ENCODE results near the gene ZNF750. TPM values are rescaled to one million over a fixed set of nuclear protein-coding genes. Genes with fewer than 3 reads are reported as not detected.

Gene ZNF750
- polyA plus RNA-seq (2013, experiment 1 of 2; ENCODE audit: insufficient read length), result not detected
- not detected for polyA plus RNA-seq (2013, experiment 2 of 2; ENCODE audit: insufficient read length)

GRCh38 chr17:82839617-82840292, at the start of gene ZNF750:
ZNF750 (minus strand) TSS chr17:82840022; CDS start chr17:82832454, 7,568 bp downstream.
- DNase-seq, result no peak

GRCh38 chr17:82888583-82889495, 49.0 kb upstream of the ZNF750 start:
- no peak for DNase-seq

DNA sequence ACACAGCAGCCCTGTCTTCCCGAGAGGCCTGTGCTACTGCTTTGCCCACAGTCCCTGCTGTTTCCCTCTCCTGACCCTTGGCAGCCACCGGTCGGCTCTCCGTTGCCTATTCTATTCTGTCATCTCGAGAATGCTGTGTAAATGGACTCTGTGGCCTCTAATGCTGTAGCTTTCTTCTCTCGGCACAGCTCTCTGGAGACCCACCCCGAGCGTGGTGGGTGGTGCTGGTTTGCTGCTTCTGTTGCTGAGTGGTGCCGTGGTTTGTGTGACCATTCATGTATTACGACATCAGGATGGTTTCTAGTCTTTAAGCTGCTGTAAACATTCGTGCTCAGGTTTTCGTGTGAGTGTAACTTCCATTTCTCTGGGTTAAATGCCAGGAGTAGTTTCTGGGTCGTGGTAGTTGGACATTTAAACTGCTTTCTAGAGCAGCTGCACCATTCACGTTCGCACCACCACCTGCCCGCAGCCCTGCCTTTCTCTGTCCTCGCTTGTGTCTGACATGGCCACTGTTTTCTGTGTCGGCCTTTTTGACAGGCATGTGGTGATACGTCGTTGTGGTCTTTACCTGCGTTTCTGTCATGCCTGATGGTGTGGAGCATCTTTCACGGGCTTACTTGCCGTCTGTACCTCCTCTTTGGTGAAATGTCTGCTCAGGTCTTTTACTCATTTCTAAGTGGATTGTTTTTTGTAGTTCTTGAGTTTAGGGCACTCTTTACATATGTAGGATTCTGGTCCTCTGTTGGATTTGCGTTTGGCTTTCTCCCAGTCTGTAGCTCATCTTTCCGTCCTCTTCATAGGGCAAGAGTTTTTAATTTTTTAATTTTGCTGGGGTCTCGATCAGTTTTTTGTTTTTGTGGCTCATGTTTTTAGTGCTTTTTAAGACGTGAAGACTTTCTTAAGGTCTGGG, 47.7 kb upstream of the ZNF750 start:
- no peak for DNase-seq

DNA sequence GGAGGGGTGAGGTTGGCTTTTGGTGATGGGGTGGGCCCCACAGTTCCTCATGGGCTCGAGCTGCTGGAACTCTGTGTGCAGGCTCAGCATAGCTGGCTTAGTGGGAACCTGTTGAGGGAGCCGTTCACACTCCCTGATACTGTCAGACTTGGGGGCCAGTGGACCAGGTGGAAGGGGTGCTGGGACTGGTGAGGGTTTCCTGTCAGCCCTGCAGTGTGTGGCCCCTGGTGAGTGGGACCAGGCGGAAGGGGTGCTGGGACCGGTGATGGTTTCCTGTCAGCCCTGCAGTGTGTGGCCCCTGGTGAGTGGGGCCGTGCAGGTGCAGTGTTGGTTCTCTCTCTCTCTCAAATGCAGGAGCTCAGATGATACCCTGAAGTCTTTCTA, 45.1 kb upstream of the ZNF750 start:
- DNase-seq, result no peak

- DNase-seq, result no peak
Observed at GRCh38 chr17:82884341-82884969, 44.6 kb upstream of the ZNF750 start.

DNA sequence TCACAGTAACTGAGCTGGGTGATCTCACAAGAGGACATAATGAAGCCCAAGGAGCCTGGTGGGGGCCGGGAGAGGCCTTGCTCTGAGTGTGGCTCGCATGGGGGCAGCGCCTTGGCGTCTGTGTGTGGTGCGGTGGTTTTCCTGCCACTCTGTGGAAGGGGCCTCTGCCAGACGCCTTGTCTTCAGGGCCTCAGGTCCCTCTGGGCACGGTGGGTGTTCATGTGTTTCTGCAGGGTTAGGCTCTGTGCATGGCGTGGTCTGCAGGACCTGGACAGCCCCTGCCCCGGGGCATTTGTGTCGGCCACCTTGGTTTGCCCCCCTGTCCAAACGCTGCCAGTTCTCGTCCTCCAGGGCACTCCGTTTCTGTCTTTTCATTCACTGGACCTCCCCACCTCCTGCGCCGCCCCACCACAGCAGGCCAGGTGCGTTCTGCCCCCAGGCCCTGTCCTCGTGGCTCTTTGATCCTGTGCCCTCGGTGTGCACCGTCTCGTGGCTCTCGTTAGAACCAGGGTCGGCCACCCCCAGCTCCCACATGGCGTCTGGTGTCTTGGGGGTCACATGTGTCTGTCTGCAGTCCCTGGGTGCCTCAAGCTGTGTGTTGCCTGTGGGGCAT, 43.7 kb upstream of the ZNF750 start:
- no peak for DNase-seq

DNA sequence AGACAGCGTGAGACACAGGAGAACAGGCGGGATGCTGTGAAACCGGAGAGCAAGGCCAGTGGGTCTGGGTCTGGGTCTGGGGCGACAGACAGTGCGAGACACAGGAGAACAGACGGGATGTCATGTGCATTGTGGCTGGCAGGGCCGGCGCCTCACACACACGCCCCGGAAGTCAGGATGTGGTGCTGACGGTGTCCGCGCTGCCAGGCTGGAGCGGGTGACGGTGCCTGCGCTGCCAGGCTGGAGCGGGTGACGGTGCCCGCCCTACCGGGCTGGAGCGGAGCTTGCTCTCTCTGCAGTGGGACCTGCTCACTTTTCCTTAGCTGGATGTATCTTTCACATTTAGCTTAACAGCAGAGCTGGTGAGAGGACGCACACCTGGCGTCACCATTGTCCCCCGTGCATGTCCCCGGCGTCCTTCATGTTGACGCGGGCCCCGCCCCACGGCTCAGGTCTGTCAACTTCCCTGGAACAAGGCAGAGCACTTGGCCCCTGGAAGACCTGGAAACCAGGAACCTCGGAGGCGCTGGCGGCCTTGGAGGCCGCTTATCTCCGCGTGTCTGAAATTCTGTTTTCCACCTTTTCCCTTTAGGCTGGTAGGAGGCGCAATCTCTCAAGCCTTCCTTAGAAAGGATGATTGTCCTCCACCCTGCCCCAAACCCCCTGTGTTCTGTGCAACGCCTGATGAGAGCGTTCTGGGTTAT, 43.0 kb upstream of the ZNF750 start:
- DNase-seq, result no peak

DNA sequence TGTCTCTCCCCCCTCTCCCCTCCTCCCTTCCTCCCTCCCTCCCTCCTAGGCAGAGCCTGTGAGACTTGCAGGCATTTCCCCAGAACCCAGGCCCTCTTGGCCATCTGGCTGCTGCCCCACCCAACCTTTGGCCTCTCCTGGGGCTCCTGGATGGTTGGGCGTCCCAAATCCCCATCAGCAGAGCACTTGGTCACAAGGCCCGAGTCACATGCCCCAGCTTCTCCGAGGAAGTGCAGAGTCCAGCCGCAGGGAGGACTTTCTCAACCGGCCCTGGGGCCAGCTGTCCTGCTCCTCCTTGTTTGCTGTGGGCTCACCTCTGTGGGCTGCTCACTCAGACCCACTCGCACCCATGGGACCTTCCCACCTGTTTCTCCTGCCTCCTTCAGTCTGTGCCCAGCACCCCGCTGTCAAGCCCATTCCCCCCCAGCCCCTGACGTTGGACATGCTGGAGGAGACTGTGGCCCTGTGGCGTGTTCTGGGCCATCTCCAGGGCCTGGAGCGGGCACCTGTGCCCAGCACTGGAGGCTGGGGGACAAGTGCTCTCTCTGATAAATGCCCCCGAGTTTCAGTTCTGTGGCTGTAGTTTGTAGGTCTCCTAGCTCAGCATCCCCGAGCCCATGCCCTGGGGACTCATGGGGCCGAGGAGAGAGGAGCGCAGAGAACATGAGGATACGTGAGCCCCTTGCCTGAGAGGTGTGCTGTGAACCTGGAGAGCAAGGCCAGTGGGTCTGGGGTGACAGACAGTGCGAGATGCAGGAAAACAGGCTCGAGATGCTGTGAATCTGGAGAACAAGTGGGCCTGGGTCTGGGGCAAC, 42.3 kb upstream of the ZNF750 start:
- DNase-seq, result no peak

DNA sequence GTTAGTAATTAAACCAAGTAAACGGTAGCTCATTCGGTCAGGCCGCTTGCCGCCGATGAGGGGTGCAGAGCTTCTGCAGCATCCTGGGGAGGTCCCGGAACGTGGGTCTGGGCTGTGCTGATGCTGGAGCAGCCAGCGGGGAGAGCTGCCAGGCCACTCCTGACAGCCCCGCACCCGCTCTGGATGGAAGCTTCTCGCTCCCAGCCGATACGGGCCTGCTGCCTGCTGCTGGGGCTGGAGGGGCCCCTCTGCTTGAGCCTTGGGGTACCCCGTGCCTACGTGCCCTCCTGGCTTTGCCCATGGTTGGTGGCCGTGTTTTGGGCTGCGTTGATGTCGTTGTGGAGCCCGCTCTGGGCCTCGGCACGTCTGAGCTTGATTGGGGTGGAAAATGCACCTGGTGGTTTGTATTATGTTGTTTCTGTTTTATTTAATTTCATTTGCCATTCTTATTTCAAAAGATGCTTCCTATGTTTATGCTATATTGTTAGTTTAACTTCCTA, 41.6 kb upstream of the ZNF750 start:
- DNase-seq, result no peak

GRCh38 chr17:82880620-82881323, 41.0 kb upstream of the ZNF750 start:
- no peak for DNase-seq

DNA sequence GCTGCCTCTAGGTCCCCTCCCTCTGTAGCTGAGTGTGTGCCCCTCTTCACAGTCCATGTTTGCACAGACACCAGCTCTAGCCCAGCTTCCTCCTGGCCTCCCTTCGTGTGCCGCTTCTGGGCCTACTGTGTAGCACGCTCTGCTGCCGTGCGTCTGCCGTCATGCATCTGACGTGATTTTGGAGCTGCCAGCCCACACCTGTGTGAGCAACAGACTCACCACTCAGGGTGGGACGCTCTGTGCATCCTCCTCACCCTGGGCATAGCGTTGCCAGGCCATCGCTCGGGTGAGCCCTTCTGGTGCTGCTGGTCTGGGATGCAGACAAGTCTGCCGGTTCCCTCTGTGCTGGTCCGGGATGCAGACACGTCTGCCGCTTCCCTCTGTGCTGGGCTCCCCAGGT, 39.4 kb upstream of the ZNF750 start:
- DNase-seq, result no peak

- DNase-seq, result no peak
Observed at GRCh38 chr17:82878527-82878926, 38.7 kb upstream of the ZNF750 start.

DNA sequence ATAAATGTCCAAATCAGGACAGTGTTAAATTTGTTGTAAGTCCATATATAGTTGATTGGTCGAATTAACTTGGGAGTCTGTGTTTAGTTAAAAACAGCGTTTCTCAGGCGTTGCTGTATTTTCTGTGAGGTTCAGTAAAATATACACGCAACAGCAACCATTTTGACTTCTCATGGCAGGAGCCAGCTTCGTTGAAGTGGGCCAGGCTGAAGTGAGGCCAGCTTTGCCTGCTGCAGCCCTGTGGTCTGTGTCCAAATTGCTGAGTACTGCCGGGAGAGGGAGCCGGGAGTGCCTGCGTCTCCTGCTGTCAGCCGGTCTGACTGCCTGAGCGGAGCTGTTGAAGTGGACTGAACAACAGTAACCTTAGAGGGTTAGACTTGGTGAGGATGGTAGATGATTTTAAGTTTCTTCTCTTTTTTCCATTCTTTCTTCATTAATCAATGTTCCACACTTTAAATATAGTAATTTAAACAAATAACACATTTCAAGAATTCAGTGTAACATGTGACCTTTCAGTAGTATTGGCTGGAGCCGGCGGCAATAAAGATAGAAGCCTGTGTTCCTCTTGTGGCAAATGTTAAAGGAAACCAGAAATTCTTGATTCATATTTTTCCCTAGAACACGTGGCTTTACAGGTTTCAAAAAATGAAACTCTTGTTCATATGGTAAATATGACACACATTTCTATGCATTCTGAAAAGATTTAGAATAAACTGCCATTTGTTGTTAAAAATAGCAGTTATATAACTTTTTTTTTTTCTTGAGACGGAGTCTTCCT, 37.0 kb upstream of the ZNF750 start:
- DNase-seq, result peak; percentile 65

DNA sequence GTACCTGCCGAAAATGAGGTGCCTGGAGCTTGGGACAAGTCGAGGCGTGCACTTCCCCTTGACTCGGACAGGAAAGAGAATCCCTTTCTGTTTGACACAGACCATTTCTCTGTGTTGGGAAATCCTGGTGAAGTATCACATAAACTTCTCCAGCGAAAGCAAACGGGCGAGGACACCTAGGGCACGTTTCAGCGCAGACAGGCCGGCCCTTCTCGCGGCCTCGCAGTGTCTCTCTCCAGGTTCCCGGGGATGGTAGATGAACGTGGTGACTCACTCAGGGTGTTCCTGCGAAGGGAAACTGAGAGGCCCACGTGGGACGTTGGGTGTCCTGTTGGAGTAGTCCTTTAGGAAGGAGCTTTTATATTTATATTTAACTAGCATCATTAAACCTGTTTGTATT, 36.3 kb upstream of the ZNF750 start:
- DNase-seq, result no peak

DNA sequence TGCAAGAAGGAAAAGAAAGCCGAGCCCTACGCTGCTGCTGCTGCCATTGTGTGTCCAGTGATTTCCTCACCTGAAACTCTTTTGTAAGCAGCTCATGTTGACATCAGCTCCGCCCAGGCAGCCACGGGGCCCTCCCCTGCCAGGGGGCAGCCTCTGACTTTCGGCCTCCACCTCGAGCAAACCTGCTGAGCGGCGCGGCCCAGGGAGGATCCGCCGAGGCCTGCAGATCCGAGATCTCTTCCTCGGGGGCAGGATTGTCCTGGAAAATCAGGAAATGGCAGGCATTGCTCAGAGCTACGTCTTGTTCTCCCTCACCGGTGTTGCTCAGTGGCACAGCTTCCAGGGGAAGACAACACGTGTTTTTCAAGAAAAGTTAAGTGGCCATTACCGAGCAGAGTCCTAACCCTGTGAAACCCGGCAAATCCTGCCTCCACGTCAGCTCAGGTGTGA, 35.6 kb upstream of the ZNF750 start:
- no peak for DNase-seq

GRCh38 chr17:82874011-82874835, 34.4 kb upstream of the ZNF750 start:
- DNase-seq, result no peak

DNA sequence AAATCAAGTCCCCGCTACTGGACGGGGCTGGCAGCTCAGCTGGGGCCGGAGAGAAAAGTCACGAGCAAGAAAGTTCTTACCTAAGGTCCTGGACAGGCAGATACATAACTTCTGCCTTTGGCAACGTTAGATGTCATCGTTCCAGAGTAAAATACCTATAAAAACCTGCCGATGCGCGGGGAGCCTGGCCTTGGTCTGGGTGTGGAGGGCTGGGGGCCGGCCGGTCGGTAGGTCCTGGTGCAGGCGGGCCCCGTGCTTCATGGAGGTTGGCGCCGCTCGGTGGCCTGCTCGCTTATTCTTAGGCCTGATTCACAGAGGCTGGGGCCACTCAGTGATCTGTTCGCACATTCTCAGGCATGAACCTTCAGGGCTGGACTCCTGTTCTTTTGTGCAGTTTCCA, 33.7 kb upstream of the ZNF750 start:
- DNase-seq, result no peak
